Keratinocyte (primary cell): ENCODE data around the gene THAP6. TPM values are rescaled to one million over a fixed set of nuclear protein-coding genes. Genes with fewer than 3 reads are reported as not detected.

Experiments used
- DNase-seq: peaks from one replicate; pipeline ENCODE4 v3.0.0-alpha.2; 2011; ENCODE audit warnings: low read depth, missing footprints, low spot score
- FAIRE-seq: peaks from 2 replicates; lab custom pipeline; 2011; peaks lifted over from hg19 to GRCh38; lab: Jason Lieb, UNC
- H2AFZ ChIP-seq: 2 replicates; pipeline ENCODE4 v1.6.0; 2012; ENCODE audit warnings: low read length, control low read depth, inconsistent platforms; ENCODE audit not compliant: control insufficient read depth
- H3K27ac ChIP-seq: 2 replicates; pipeline ENCODE4 v1.5.1; 2011; ENCODE audit warnings: low read length; ENCODE audit not compliant: control insufficient read depth, insufficient read depth
- H3K27me3 ChIP-seq: 3 replicates; pipeline ENCODE4 v1.6.0; 2011; ENCODE audit warnings: low read length; ENCODE audit not compliant: control insufficient read depth, insufficient read depth; ENCODE audit errors: extremely low read depth
- H3K36me3 ChIP-seq, 2 experiments: 2 replicates in 1 of 2; 3 replicates in 1 of 2; pipeline ENCODE4 v1.5.1; 2011; ENCODE audit warnings: low read length in 2 of 2, mild to moderate bottlenecking in 1 of 2; ENCODE audit not compliant: control insufficient read depth in 2 of 2, insufficient read depth in 2 of 2; ENCODE audit errors: extremely low read depth in 1 of 2
- H3K4me1 ChIP-seq: 3 replicates; pipeline ENCODE4 v1.5.1; 2011; ENCODE audit warnings: low read length; ENCODE audit not compliant: control insufficient read depth, insufficient read depth; ENCODE audit errors: extremely low read depth
- H3K4me2 ChIP-seq: 3 replicates; pipeline ENCODE4 v1.6.0; 2011; ENCODE audit warnings: low read depth, low read length; ENCODE audit not compliant: control insufficient read depth, insufficient read depth; ENCODE audit errors: extremely low read depth
- H3K4me3 ChIP-seq, 3 experiments: fragments of 200-600 bp in 1 of 3; sonication (generic) in 1 of 3; 2 replicates in 2 of 3; 3 replicates in 1 of 3; pipeline ENCODE4 v1.5.1; 2011 to 2016; ENCODE audit warnings: low read length in 3 of 3, mild to moderate bottlenecking in 3 of 3, control low read depth in 2 of 3, inconsistent platforms in 1 of 3, low read depth in 1 of 3, mixed read lengths in 1 of 3, mixed run types in 1 of 3, moderate library complexity in 1 of 3; ENCODE audit not compliant: control insufficient read depth in 2 of 3, insufficient read depth in 2 of 3; ENCODE audit errors: extremely low read depth in 1 of 3
- H3K79me2 ChIP-seq: 2 replicates; pipeline ENCODE4 v1.6.0; 2012; ENCODE audit warnings: low read length; ENCODE audit not compliant: control insufficient read depth, insufficient read depth
- H3K9ac ChIP-seq: 3 replicates; pipeline ENCODE4 v1.6.0; 2011; ENCODE audit warnings: low read length; ENCODE audit not compliant: control insufficient read depth, insufficient read depth; ENCODE audit errors: extremely low read depth
- H3K9me1 ChIP-seq: 3 replicates; pipeline ENCODE4 v1.6.0; 2011; ENCODE audit warnings: low read length; ENCODE audit not compliant: control insufficient read depth, insufficient read depth; ENCODE audit errors: extremely low read depth
- H3K9me3 ChIP-seq: 2 replicates; pipeline ENCODE4 v1.5.1; 2012; ENCODE audit warnings: low read depth, low read length; ENCODE audit not compliant: control insufficient read depth
- H4K20me1 ChIP-seq: 3 replicates; pipeline ENCODE4 v1.6.0; 2011; ENCODE audit warnings: low read length; ENCODE audit not compliant: control insufficient read depth, insufficient read depth; ENCODE audit errors: extremely low read depth
- EZH2 ChIP-seq: IDR thresholded peaks from one replicate; pipeline ENCODE4 v1.6.1; 2012; ENCODE audit warnings: inconsistent platforms, mild to moderate bottlenecking, low read length, moderate library complexity
- dilution Hi-C: fragments of 300-500 bp; cut with MboI; formaldehyde crosslinking; loops from one replicate; pipeline ENCODE4 v1.7.0; 2020; ENCODE audit warnings: low sequenced_read_pairs; ENCODE audit not compliant: extremely low pct_ligation_motif_present
- polyA plus RNA-seq, 5 experiments: library from polyadenylated mRNA; depleted of rRNA in 3 of 5; stranded (reverse) in 3 of 5; stranded (forward) in 1 of 5; unstranded in 1 of 5; fragments of >200 nt; gene quantifications; 1 replicate in 1 of 5; 2 replicates in 3 of 5; 3 replicates in 1 of 5; pipeline versions ENCODE4 v1.2.1 to v1.2.3, GENCODE V29; 2011 to 2012; ENCODE audit warnings: missing spikeins in 2 of 5, low read depth in 1 of 5, low replicate concordance in 1 of 5
- TF ChIP-seq, protein P1 (sequence below), 3 experiments: IDR thresholded peaks in 1 of 3; conservative IDR thresholded peaks in 1 of 3; optimal IDR thresholded peaks in 1 of 3; 2 replicates in 2 of 3; 3 replicates in 1 of 3; pipeline versions ENCODE3 to v1.5.1; 2011; ENCODE audit warnings: low read length in 3 of 3, mild to moderate bottlenecking in 3 of 3, moderate library complexity in 2 of 3, control low read depth in 1 of 3, inconsistent platforms in 1 of 3; ENCODE audit not compliant: insufficient read depth in 2 of 3; ENCODE audit errors: extremely low read depth in 1 of 3

THAP6 gene
- polyA plus RNA-seq, 1 donor (not counting 4 experiments of a cell fraction or from before 2014, with no cell fraction given): 11.9 TPM

DNA sequence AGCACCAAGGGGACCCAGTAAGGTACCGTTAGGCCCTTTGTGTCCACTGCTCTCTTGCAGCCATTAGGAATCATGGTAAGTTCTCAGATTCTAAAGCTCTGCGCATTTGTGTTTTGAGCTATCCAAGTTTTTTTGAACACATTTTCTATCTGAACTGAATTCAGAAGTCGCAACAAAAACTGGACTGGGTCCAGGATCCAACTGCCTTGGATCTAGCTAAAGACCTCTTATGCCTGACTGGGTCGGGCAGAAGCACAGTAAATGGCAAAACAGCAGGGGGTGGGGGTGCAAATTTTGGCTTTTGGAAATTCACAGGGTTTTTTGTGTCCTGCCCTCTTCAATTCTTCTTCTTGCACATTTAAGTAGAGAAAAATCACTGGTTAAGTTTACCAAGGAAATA is 30.1 kb upstream of the THAP6 start:
- TF ChIP-seq, protein P1, sequence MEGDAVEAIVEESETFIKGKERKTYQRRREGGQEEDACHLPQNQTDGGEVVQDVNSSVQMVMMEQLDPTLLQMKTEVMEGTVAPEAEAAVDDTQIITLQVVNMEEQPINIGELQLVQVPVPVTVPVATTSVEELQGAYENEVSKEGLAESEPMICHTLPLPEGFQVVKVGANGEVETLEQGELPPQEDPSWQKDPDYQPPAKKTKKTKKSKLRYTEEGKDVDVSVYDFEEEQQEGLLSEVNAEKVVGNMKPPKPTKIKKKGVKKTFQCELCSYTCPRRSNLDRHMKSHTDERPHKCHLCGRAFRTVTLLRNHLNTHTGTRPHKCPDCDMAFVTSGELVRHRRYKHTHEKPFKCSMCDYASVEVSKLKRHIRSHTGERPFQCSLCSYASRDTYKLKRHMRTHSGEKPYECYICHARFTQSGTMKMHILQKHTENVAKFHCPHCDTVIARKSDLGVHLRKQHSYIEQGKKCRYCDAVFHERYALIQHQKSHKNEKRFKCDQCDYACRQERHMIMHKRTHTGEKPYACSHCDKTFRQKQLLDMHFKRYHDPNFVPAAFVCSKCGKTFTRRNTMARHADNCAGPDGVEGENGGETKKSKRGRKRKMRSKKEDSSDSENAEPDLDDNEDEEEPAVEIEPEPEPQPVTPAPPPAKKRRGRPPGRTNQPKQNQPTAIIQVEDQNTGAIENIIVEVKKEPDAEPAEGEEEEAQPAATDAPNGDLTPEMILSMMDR (optimal IDR thresholded peaks at IDR 0.05 in 1 of 3, IDR thresholded peaks at IDR 0.05 in 1 of 3, conservative IDR thresholded peaks at IDR 0.05 in 1 of 3; ENCODE audit: extremely low read depth in 1 of 3, insufficient read depth in 2 of 3, low read length in 3 of 3): no peak
- TF ChIP-seq EZH2: no peak
- dilution Hi-C loops: no loop called here

DNA sequence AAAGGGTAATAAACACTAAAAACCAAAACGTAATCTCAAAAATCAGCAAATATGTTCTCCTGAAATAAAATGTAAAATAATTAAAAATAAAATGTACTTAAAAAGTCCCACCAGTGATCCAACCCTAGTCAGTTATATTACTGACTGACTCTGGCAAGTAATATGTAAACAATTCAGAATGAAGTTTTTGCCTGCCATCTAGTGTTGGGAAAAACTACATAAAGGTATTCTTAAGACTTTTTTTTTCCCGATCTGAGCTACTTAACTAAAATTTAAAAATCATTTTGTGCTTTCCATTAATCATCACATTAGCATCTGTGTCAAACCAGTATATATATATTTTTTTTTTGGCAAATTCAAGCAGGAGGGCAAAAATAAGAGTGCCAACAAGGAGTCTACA is 24.1 kb upstream of the THAP6 start:
- FAIRE-seq (no peak), DNase-seq (no peak)
- Histone ChIP-seq H3K9me1 (no peaks in the 10 kb centered on the region), H3K36me3 (peaks cover 5 to 9% of the 10 kb centered on the region in 2 experiments), H3K27ac (no peak overlapping the region), H3K4me3 (no peak overlapping the region), H3K4me1 (no peaks in the 10 kb centered on the region), H3K9ac (no peak overlapping the region), H3K4me2 (no peak overlapping the region), H3K79me2 (peaks cover 1% of the 10 kb centered on the region), H3K27me3 (no peaks in the 10 kb centered on the region), H3K9me3 (no peaks in the 10 kb centered on the region), H2AFZ (no peak overlapping the region), H4K20me1 (no peaks in the 10 kb centered on the region)
- TF ChIP-seq EZH2: no peak
- TF ChIP-seq, protein P1 (optimal IDR thresholded peaks at IDR 0.05 in 1 of 3, IDR thresholded peaks at IDR 0.05 in 1 of 3, conservative IDR thresholded peaks at IDR 0.05 in 1 of 3; ENCODE audit: extremely low read depth in 1 of 3, insufficient read depth in 2 of 3, low read length in 3 of 3): no peak
- dilution Hi-C loops: no loop called here

More for the DNA sequence above, 30.1 kb upstream of the THAP6 start:
- no peak overlapping the region for H3K27ac ChIP-seq
- no peaks in the 10 kb centered on the region for H3K79me2 ChIP-seq
- DNase-seq (no peak), FAIRE-seq (no peak)
- H3K27me3 ChIP-seq: no peaks in the 10 kb centered on the region
- peaks cover 2% of the 10 kb centered on the region for H3K9me1 ChIP-seq
- no peaks in the 10 kb centered on the region for H3K9me3 ChIP-seq
- no peak overlapping the region for H3K4me2 ChIP-seq
- H3K4me3 ChIP-seq: no peak overlapping the region
- H2AFZ ChIP-seq: no peak overlapping the region
- no peaks in the 10 kb centered on the region for H3K4me1 ChIP-seq
- H3K9ac ChIP-seq: no peak overlapping the region
- H4K20me1 ChIP-seq: no peaks in the 10 kb centered on the region
- H3K36me3 ChIP-seq: peaks cover 8 to 10% of the 10 kb centered on the region in 2 experiments
